T-helper 17 cell (primary cell): Measurements from ENCODE around the gene CADPS. TPM values are rescaled to one million over a fixed set of nuclear protein-coding genes. Genes with fewer than 3 reads are reported as not detected.

Experiments
- ATAC-seq: fragments of 150-1000 bp; cut with Tn5 transposase; 2 replicates; pipeline ENCODE4 v1.10.0; 2021; ENCODE audit warnings: mild to moderate bottlenecking, moderate library complexity
- DNase-seq, 3 donors: peaks; one replicate each; pipeline versions ENCODE4 v3.0.0 to v3.0.0-alpha.2; 2020 to 2021
- H3K9me3 ChIP-seq: one replicate; pipeline ENCODE4 v1.7.0; 2013; ENCODE audit warnings: low read length, mild to moderate bottlenecking; ENCODE audit not compliant: control insufficient read depth, poor library complexity, severe bottlenecking
- H3K27ac Mint-ChIP-seq: one replicate; pipeline ENCODE4 v1.8.0; 2022; ENCODE audit warnings: mild to moderate bottlenecking, moderate library complexity, mixed read lengths
- H3K27me3 Mint-ChIP-seq: one replicate; pipeline ENCODE4 v1.8.0; 2022; ENCODE audit warnings: mixed read lengths
- H3K36me3 Mint-ChIP-seq: one replicate; pipeline ENCODE4 v1.8.0; 2022; ENCODE audit warnings: low read depth, mixed read lengths
- H3K4me1 Mint-ChIP-seq: one replicate; pipeline ENCODE4 v1.8.0; 2022; ENCODE audit warnings: mild to moderate bottlenecking, mixed read lengths
- H3K4me3 Mint-ChIP-seq: one replicate; pipeline ENCODE4 v1.8.0; 2022; ENCODE audit warnings: mild to moderate bottlenecking, moderate library complexity, mixed read lengths
- total RNA-seq, 4 donors: library from RNA in 2 of 4; stranded (reverse) in 2 of 4; gene quantifications; one replicate each; pipeline ENCODE4 v1.2.3 and lab custom pipeline; 2022 to 2026

Gene CADPS
- total RNA-seq, 2 donors from 2014 or later, result not detected

GRCh38 chr3:62367763-62368195, 507.4 kb downstream of the CADPS start:
- no peaks in the 10 kb centered on the region for H3K9me3 ChIP-seq
- Mint-ChIP-seq H3K4me1 (no peaks in the 10 kb centered on the region), H3K27me3 (peaks cover 71% of the 10 kb centered on the region), H3K36me3 (no peaks in the 10 kb centered on the region), H3K4me3 (no peak overlapping the region), H3K27ac (no peak overlapping the region)
- DNase-seq, result no peak
- no peak for ATAC-seq

DNA sequence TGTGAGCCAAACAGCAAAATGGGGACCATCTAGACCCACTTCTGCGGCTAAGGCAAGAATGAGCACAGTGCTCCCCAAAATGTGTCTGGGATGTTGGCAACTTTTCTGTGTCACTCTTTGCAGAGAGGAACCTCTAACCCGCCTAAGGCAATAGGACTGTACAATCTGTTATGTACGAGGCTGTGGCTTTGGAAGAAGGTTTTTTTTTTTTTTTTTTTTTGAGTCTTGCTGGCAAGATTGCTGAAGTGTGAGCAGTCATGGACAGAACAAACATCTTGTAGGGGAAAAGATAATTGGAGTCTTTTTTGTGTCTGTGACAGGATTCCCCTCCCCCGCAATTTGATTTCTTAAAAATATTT, 509.1 kb downstream of the CADPS start:
- no peaks in the 10 kb centered on the region for H3K4me1 Mint-ChIP-seq
- H3K27ac Mint-ChIP-seq, result no peak overlapping the region
- ATAC-seq (no peak), DNase-seq (no peak)
- no peaks in the 10 kb centered on the region for H3K9me3 ChIP-seq
- peaks cover 60% of the 10 kb centered on the region for H3K27me3 Mint-ChIP-seq
- H3K4me3 Mint-ChIP-seq, result no peak overlapping the region
- no peaks in the 10 kb centered on the region for H3K36me3 Mint-ChIP-seq

GRCh38 chr3:62365391-62366125, 509.7 kb downstream of the CADPS start:
- Mint-ChIP-seq H3K4me3 (no peak overlapping the region), H3K27ac (no peak overlapping the region), H3K27me3 (peaks cover 54% of the 10 kb centered on the region), H3K36me3 (no peaks in the 10 kb centered on the region), H3K4me1 (no peaks in the 10 kb centered on the region)
- H3K9me3 ChIP-seq, result no peaks in the 10 kb centered on the region
- ATAC-seq, result no peak
- DNase-seq, result no peak

GRCh38 chr3:62364191-62364590, 511.0 kb downstream of the CADPS start:
- Mint-ChIP-seq H3K27me3 (peaks cover 41% of the 10 kb centered on the region), H3K4me1 (no peaks in the 10 kb centered on the region)
- DNase-seq, result no peak

DNA sequence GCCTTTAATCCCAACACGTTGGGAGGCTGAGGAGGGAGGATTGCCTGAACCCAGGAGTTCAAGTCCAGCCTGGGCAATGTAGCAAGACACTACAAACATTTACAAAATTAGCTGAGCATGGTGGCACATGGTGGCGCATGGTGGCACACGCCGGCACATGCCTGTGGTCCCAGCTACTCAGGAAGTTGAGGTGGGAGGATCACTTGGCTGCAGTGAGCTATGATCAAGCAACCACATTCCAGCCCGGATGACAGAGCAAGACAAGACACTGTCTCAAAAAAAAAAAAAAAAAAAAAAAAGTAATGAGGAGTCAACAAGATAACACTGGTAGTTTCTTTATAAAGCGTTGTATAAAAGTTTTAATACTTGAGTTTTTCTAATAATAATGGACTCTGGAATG, 511.9 kb downstream of the CADPS start:
- no peaks in the 10 kb centered on the region for H3K36me3 Mint-ChIP-seq
- H3K4me1 Mint-ChIP-seq, result no peaks in the 10 kb centered on the region
- ATAC-seq (no peak), DNase-seq (no peak)
- H3K4me3 Mint-ChIP-seq, result no peak overlapping the region
- peaks cover 32% of the 10 kb centered on the region for H3K27me3 Mint-ChIP-seq
- no peak overlapping the region for H3K27ac Mint-ChIP-seq
- no peaks in the 10 kb centered on the region for H3K9me3 ChIP-seq

More at GRCh38 chr3:62364191-62364590, 511.0 kb downstream of the CADPS start:
- H3K9me3 ChIP-seq, result no peaks in the 10 kb centered on the region
- no peaks in the 10 kb centered on the region for H3K36me3 Mint-ChIP-seq
- ATAC-seq, result no peak
- H3K27ac Mint-ChIP-seq, result no peak overlapping the region
- no peak overlapping the region for H3K4me3 Mint-ChIP-seq

- H3K9me3 ChIP-seq, result no peaks in the 10 kb centered on the region
- Mint-ChIP-seq H3K27me3 (peaks cover 17% of the 10 kb centered on the region), H3K4me3 (no peak overlapping the region), H3K4me1 (no peaks in the 10 kb centered on the region), H3K36me3 (no peaks in the 10 kb centered on the region), H3K27ac (no peak overlapping the region)
- DNase-seq, result no peak
- no peak for ATAC-seq
Observed at GRCh38 chr3:62361824-62362223, 513.4 kb downstream of the CADPS start.

DNA sequence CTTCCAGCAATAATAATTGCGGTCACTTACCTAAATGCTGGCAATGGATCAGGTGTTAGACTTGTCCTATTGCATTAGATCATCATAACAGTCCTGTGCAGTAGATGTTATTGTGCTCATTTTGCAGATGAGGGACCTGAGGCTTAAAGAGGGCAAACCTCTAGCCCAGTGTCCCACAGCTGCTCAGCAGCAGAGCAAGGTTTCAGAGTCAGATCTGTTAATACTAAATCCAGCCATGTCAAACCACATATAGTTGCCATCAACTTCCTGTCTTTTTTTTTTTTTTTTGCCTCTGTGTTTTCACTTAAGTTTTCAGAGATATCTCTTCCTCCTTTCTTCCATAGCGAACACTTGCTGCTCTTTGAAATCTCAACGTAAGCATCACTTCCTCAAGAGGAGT, 514.0 kb downstream of the CADPS start:
- ATAC-seq, result no peak
- no peak for DNase-seq
- peaks cover 13% of the 10 kb centered on the region for H3K27me3 Mint-ChIP-seq
- H3K27ac Mint-ChIP-seq, result no peak overlapping the region
- H3K4me1 Mint-ChIP-seq, result no peaks in the 10 kb centered on the region
- H3K36me3 Mint-ChIP-seq, result no peaks in the 10 kb centered on the region
- H3K4me3 Mint-ChIP-seq, result no peak overlapping the region
- H3K9me3 ChIP-seq, result no peaks in the 10 kb centered on the region

- Mint-ChIP-seq H3K4me1 (no peaks in the 10 kb centered on the region), H3K4me3 (no peak overlapping the region), H3K36me3 (no peaks in the 10 kb centered on the region), H3K27me3 (no peaks in the 10 kb centered on the region), H3K27ac (no peak overlapping the region)
- DNase-seq (no peak), ATAC-seq (no peak)
- H3K9me3 ChIP-seq, result no peaks in the 10 kb centered on the region
Observed at GRCh38 chr3:62359531-62359930, 515.7 kb downstream of the CADPS start.

GRCh38 chr3:62356356-62356755, 518.9 kb downstream of the CADPS start:
- ATAC-seq (no peak), DNase-seq (no peak)
- Mint-ChIP-seq H3K27ac (no peak overlapping the region), H3K36me3 (no peaks in the 10 kb centered on the region), H3K27me3 (no peaks in the 10 kb centered on the region), H3K4me1 (no peaks in the 10 kb centered on the region), H3K4me3 (no peak overlapping the region)
- H3K9me3 ChIP-seq, result no peaks in the 10 kb centered on the region

DNA sequence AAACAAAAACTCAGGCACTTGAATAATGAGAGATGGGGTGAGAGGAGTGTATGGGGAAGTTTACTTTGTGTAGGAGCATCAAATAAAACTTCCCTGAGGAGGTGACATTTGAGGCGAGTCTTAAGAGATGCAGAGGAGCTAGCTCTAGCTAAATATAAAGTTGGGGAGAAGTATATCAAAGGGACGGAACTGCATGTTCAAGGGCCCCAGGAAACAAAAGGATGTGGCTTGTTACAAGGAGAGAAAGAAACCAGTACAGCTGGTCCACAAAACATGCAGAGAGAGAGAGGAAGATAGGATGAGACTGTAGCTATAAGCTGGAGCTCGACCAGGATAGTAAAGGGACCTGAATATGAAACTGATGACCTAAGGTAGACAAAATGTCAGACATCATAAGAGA, 519.5 kb downstream of the CADPS start:
- no peaks in the 10 kb centered on the region for H3K9me3 ChIP-seq
- no peaks in the 10 kb centered on the region for H3K36me3 Mint-ChIP-seq
- H3K27me3 Mint-ChIP-seq, result no peaks in the 10 kb centered on the region
- ATAC-seq (no peak), DNase-seq (no peak)
- H3K4me3 Mint-ChIP-seq, result no peak overlapping the region
- no peak overlapping the region for H3K27ac Mint-ChIP-seq
- H3K4me1 Mint-ChIP-seq, result no peaks in the 10 kb centered on the region
